ENCODE measurements around the gene CFAP61. TPM values are rescaled to one million over a fixed set of nuclear protein-coding genes. Genes with fewer than 3 reads are reported as not detected.
"Not testable (repeated sequence)": the region's sequence is repeated elsewhere in the genome, so short reads cannot be mapped to it uniquely, and the experiment has no call there.

CFAP61 gene
- total RNA-seq, 1 donor from 2014 or later = 5.6 TPM

DNA sequence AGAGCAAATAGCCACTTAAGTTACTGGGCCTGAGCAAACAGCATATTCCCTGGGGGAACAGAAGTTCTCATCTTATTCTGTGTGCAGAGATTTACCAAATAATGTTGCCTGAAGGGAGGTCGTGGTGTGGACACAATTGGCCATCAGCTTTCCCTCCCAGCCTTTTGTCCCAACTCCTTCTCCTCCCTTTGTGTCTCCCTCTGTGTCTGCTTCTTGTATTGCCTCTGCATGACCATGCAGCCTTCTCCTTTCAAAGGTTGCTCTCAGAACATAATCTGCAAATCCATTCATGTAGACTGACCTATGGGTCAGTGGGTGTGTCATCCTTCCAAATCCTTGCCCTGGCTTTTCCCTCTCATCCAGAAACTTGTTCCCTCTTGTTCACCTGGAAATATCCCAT, 165.3 kb downstream of the CFAP61 start:
- Mint-ChIP-seq H3K4me3 (no peak overlapping the region), H3K27ac (no peak overlapping the region), H3K27me3 (no peaks in the 10 kb centered on the region), H3K9me3 (no peaks in the 10 kb centered on the region), H3K4me1 (ENCODE audit: unreplicated experiment) (peaks cover under 1% of the 10 kb centered on the region), H3K36me3 (no peaks in the 10 kb centered on the region)
- TF ChIP-seq, protein P1, sequence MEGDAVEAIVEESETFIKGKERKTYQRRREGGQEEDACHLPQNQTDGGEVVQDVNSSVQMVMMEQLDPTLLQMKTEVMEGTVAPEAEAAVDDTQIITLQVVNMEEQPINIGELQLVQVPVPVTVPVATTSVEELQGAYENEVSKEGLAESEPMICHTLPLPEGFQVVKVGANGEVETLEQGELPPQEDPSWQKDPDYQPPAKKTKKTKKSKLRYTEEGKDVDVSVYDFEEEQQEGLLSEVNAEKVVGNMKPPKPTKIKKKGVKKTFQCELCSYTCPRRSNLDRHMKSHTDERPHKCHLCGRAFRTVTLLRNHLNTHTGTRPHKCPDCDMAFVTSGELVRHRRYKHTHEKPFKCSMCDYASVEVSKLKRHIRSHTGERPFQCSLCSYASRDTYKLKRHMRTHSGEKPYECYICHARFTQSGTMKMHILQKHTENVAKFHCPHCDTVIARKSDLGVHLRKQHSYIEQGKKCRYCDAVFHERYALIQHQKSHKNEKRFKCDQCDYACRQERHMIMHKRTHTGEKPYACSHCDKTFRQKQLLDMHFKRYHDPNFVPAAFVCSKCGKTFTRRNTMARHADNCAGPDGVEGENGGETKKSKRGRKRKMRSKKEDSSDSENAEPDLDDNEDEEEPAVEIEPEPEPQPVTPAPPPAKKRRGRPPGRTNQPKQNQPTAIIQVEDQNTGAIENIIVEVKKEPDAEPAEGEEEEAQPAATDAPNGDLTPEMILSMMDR (conservative IDR thresholded peaks at IDR 0.05) = no peak
- DNase-seq (ENCODE audit: extremely low spot score, unreplicated experiment) = no peak

DNA sequence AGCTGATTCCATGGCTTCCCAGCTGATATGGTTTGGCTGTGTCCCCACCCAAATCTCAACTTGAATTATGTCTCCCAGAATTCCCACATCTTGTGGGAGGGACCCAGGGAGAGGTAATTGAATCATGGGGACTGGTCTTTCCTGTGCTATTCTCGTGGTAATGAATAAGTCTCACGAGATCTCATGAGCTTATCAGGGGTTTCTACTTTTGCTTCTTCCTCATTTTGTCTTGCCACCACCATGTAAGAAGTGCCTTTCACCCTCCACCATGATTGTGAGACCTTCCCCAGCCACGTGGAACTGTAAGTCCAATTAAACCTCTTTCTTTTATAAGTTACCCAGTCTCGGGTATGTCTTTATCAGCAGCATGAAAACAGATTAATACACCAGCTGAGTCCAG, 165.8 kb downstream of the CFAP61 start:
- H3K36me3 Mint-ChIP-seq; H3K9me3 Mint-ChIP-seq; H3K27me3 Mint-ChIP-seq; H3K4me3 Mint-ChIP-seq; DNase-seq (ENCODE audit: extremely low spot score, unreplicated experiment); H3K4me1 Mint-ChIP-seq (ENCODE audit: unreplicated experiment); H3K27ac Mint-ChIP-seq: not testable (repeated sequence)

DNA sequence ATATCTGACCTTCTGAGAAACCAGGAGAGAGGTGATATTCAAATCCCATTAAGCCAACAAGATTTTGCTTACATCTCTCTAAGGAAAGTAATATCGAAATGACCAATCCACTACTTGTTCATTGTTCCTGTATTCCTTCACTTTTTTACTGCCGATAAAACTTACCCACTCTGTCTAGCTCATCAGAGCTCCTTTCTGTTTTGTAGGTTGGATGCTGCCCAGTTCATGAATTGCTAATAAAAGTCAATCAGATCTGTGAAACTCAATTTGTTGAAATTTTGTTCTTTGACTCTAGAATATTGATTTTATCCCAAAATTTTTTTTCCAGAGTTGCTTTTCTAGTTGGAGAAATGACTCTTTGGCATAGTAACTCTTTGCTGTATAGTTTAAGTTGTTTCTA, 166.7 kb downstream of the CFAP61 start:
- Mint-ChIP-seq H3K27me3 (peaks cover 6% of the 10 kb centered on the region), H3K9me3 (no peaks in the 10 kb centered on the region), H3K4me1 (ENCODE audit: unreplicated experiment) (no peaks in the 10 kb centered on the region), H3K36me3 (no peaks in the 10 kb centered on the region), H3K27ac (no peak overlapping the region), H3K4me3 (no peak overlapping the region)
- no peak for DNase-seq (ENCODE audit: extremely low spot score, unreplicated experiment)
- TF ChIP-seq, protein P1 (conservative IDR thresholded peaks at IDR 0.05) = no peak

DNA sequence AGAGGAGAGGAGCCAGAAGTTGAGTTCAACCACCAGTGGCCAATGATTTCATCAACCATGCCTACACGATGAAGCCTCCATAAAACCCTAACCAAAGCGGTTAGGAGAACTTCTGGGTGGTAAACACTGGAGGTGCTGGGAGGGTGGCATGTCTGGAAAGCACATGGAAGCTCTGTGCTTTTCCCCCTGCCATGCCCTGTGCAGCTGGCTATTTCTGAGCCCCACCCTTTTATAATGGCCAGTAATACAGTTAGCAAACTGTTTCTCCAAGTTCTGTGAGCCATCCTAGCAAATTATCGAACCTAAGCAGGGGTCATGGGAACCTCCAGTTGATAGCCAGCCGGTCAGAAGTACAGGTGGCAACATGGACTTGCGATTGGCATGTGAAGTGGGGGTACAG, 167.8 kb downstream of the CFAP61 start:
- no peaks in the 10 kb centered on the region for H3K9me3 Mint-ChIP-seq
- H3K4me3 Mint-ChIP-seq = no peak overlapping the region
- peaks cover 5% of the 10 kb centered on the region for H3K4me1 Mint-ChIP-seq (ENCODE audit: unreplicated experiment)
- H3K36me3 Mint-ChIP-seq = no peaks in the 10 kb centered on the region
- H3K27ac Mint-ChIP-seq = no peak overlapping the region
- DNase-seq (ENCODE audit: extremely low spot score, unreplicated experiment) = no peak
- TF ChIP-seq, protein P1 (conservative IDR thresholded peaks at IDR 0.05) = no peak
- peaks cover 9% of the 10 kb centered on the region for H3K27me3 Mint-ChIP-seq

DNA sequence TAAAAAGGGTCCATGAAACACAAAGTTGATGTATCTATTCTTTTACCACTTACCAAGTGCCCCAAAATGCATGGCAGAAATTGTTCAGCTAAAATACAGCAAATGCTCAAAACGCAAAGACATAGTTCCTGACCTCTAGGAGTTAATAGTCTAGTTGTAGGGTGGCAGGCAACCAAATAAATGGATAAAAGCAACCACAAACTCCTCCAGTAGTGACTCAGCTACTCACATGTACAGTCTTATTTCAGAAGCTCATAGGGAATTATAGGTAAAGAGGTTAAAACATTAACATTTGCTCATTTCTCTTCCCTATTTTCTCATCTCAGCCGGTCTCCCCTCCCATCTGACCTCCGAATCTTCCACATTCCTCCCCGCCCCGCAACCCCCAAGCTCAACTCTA, 171.6 kb downstream of the CFAP61 start:
- no peak for DNase-seq (ENCODE audit: extremely low spot score, unreplicated experiment)
- H3K4me3 Mint-ChIP-seq = no peak overlapping the region
- peaks cover 9% of the 10 kb centered on the region for H3K27me3 Mint-ChIP-seq
- H3K27ac Mint-ChIP-seq = no peak overlapping the region
- TF ChIP-seq, protein P1 (conservative IDR thresholded peaks at IDR 0.05) = no peak
- peaks cover 6% of the 10 kb centered on the region for H3K9me3 Mint-ChIP-seq
- H3K4me1 Mint-ChIP-seq (ENCODE audit: unreplicated experiment) = peaks cover 11% of the 10 kb centered on the region
- H3K36me3 Mint-ChIP-seq = no peaks in the 10 kb centered on the region

DNA sequence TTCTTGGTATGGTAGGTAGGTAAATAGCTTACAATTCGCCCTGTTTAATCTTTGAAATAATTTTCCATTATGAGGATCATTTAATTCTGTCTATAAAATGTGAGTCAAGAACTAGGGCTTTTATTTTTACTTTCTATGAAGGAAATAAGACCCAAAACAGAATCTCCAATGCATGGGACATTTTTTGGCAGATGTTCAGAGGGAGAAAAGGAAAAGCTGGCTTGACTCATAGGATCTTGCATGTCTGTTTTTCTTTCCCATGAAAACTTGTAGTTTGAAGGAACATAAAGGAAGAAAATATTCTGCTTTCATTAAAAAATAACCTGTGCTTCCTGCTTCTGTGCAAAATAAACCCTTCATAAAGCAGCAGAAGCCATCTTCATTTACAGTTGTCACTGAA, 172.5 kb downstream of the CFAP61 start:
- H3K9me3 Mint-ChIP-seq = peaks cover 6% of the 10 kb centered on the region
- no peak overlapping the region for H3K4me3 Mint-ChIP-seq
- DNase-seq (ENCODE audit: extremely low spot score, unreplicated experiment) = no peak
- peaks cover 9% of the 10 kb centered on the region for H3K27me3 Mint-ChIP-seq
- TF ChIP-seq, protein P1 (conservative IDR thresholded peaks at IDR 0.05) = no peak
- H3K27ac Mint-ChIP-seq = no peak overlapping the region
- H3K36me3 Mint-ChIP-seq = no peaks in the 10 kb centered on the region
- H3K4me1 Mint-ChIP-seq (ENCODE audit: unreplicated experiment) = peaks cover 11% of the 10 kb centered on the region
